Ascending aorta (tissue), 2 donors: ENCODE results near the gene GXYLT2. TPM values are rescaled to one million over a fixed set of nuclear protein-coding genes. Genes with fewer than 3 reads are reported as not detected.
"Not testable (repeated sequence)": the region's sequence is repeated elsewhere in the genome, so short reads cannot be mapped to it uniquely, and the experiment has no call there.

Experiments used
- DNase-seq, 2 donors: peaks; one replicate each; pipeline ENCODE4 v3.0.0-alpha.2; 2019; ENCODE audit warnings: low spot score in 2 of 2
- H3K27ac ChIP-seq, 2 donors: fragments of 200-600 bp; sonication (generic); one replicate each; pipeline ENCODE4 v1.5.1; 2016 to 2017; ENCODE audit warnings: mild to moderate bottlenecking in 1 of 2
- H3K27me3 ChIP-seq: fragments of 200-600 bp; sonication (generic); one replicate; pipeline ENCODE4 v1.5.1; 2017
- H3K36me3 ChIP-seq, 2 donors: fragments of 200-600 bp; sonication (generic); one replicate each; pipeline ENCODE4 v1.5.1; 2016
- H3K4me1 ChIP-seq, 2 donors: fragments of 200-600 bp; sonication (generic); one replicate each; pipeline ENCODE4 v1.5.1; 2016 to 2017; ENCODE audit warnings: mild to moderate bottlenecking in 1 of 2
- H3K4me3 ChIP-seq, 2 donors: fragments of 200-600 bp; sonication (generic); one replicate each; pipeline ENCODE4 v1.5.1; 2016 to 2017; ENCODE audit warnings: mild to moderate bottlenecking in 1 of 2
- H3K9me3 ChIP-seq, 2 donors: fragments of 200-600 bp; sonication (generic); one replicate each; pipeline ENCODE4 v1.5.1; 2016
- CTCF ChIP-seq, 3 experiments: fragments of 200-600 bp in 2 of 3; fragments of 450-650 bp in 1 of 3; sonication (generic) in 2 of 3; IDR thresholded peaks; one replicate each; pipeline ENCODE4 v1.5.1; 2016 to 2019; ENCODE audit warnings: antibody characterized with exemption in 3 of 3, mild to moderate bottlenecking in 1 of 3, moderate library complexity in 1 of 3
- intact Hi-C: fragments of 100-400 bp; cut with DNase I; formaldehyde crosslinking; loops from one replicate; pipeline ENCODE4 v1.15.1; 2023
- total RNA-seq: library from RNA; depleted of rRNA; stranded (reverse); fragments of >200 nt; gene quantifications from one replicate; pipeline ENCODE4 v1.1.0, GENCODE V29; 2016

The GXYLT2 gene
- total RNA-seq, 1 donor from 2014 or later, result 19.5 TPM

GRCh38 chr3:72912532-72912931 is 24.7 kb downstream of the GXYLT2 start:
- Histone ChIP-seq H3K4me1 (peaks cover 13 to 45% of the 10 kb centered on the region in 2 donors), H3K27me3 (no peaks in the 10 kb centered on the region), H3K9me3 (no peaks in the 10 kb centered on the region), H3K27ac (peak overlapping the region; percentile 62 to 77), H3K4me3 (no peak overlapping the region), H3K36me3 (peaks cover 0 to 2% of the 10 kb centered on the region in 2 donors)
- no peak for DNase-seq
- intact Hi-C loops, result no loop called here
- TF ChIP-seq CTCF (IDR thresholded peaks at IDR 0.05), result no peak

GRCh38 chr3:72914383-72914782 is 26.5 kb downstream of the GXYLT2 start:
- intact Hi-C loops, result no loop called here
- peak overlapping the region; percentile 61 to 77 for H3K27ac ChIP-seq
- H3K27me3 ChIP-seq, result no peaks in the 10 kb centered on the region
- DNase-seq, result no peak
- H3K36me3 ChIP-seq, result peaks cover 0 to 2% of the 10 kb centered on the region in 2 donors
- H3K4me1 ChIP-seq, result peaks cover 3 to 26% of the 10 kb centered on the region in 2 donors
- peak overlapping the region in 1 of 2 donors; percentile 19 for H3K4me3 ChIP-seq
- H3K9me3 ChIP-seq, result no peaks in the 10 kb centered on the region
- no peak for TF ChIP-seq CTCF (IDR thresholded peaks at IDR 0.05)

- no peak for DNase-seq
- Histone ChIP-seq H3K27me3 (no peaks in the 10 kb centered on the region), H3K27ac (no peak overlapping the region), H3K36me3 (no peaks in the 10 kb centered on the region), H3K4me3 (no peak overlapping the region), H3K4me1 (peaks cover 0 to 16% of the 10 kb centered on the region in 2 donors), H3K9me3 (no peaks in the 10 kb centered on the region)
- intact Hi-C loops, result no loop called here
- no peak for TF ChIP-seq CTCF (IDR thresholded peaks at IDR 0.05)
These were observed 28.4 kb downstream of the GXYLT2 start for GRCh38 chr3:72916250-72916649.

GRCh38 chr3:72919520-72919919 is 31.7 kb downstream of the GXYLT2 start:
- Histone ChIP-seq H3K27me3 (no peaks in the 10 kb centered on the region), H3K4me1 (peaks cover 0 to 1% of the 10 kb centered on the region in 2 donors), H3K9me3 (no peaks in the 10 kb centered on the region), H3K36me3 (peaks cover 0 to 3% of the 10 kb centered on the region in 2 donors), H3K4me3 (no peak overlapping the region), H3K27ac (no peak overlapping the region)
- intact Hi-C loops, result no loop called here
- no peak for TF ChIP-seq CTCF (IDR thresholded peaks at IDR 0.05)
- DNase-seq, result no peak

GRCh38 chr3:72924055-72924454 is 36.2 kb downstream of the GXYLT2 start:
- intact Hi-C loops, result no loop called here
- no peak for DNase-seq
- H3K36me3 ChIP-seq, result peaks cover 0 to 3% of the 10 kb centered on the region in 2 donors
- H3K4me3 ChIP-seq, result no peak overlapping the region
- no peak overlapping the region for H3K27ac ChIP-seq
- H3K9me3 ChIP-seq, result no peaks in the 10 kb centered on the region
- H3K4me1 ChIP-seq, result no peaks in the 10 kb centered on the region
- TF ChIP-seq CTCF (IDR thresholded peaks at IDR 0.05), result no peak
- H3K27me3 ChIP-seq, result no peaks in the 10 kb centered on the region

- DNase-seq, H3K36me3 ChIP-seq, intact Hi-C loops, H3K27me3 ChIP-seq, H3K4me1 ChIP-seq, H3K9me3 ChIP-seq, H3K4me3 ChIP-seq, H3K27ac ChIP-seq: not testable (repeated sequence)
These were observed 41.2 kb downstream of the GXYLT2 start for GRCh38 chr3:72928781-72929735.
